ENCODE measurements around the gene TFAP2C. TPM values are rescaled to one million over a fixed set of nuclear protein-coding genes. Genes with fewer than 3 reads are reported as not detected.

TFAP2C gene
- total RNA-seq, 2 donors from 2014 or later: 0.57 to 1.3 TPM

DNA sequence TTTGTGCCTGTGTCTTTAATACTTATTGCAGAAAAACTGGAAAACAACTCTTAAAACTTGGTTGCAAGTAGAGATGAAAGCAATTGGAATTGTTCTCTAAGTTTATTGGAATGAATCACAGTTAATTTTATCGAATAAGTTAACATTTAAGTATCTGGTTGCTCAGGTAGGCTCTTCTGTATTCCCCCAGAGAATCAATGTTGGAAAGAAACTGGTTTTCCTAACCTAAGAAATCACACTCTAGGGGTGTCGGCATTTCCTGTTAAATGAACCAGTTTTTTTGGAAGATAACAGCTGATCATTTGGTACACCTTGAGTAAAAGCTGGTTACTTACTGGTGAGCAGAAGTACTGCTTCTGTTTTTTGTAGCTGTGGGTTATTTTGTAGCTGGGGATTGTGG, 5.2 kb downstream of the TFAP2C start:
- Histone ChIP-seq H3K4me3 (no peak overlapping the region), H3K27ac (no peak overlapping the region), H3K27me3 (peaks cover 20% of the 10 kb centered on the region), H3K9me3 (no peaks in the 10 kb centered on the region), H3K4me1 (peaks cover 4% of the 10 kb centered on the region), H3K36me3 (no peaks in the 10 kb centered on the region), H3K9ac (ENCODE audit: low read depth in 2 of 2, low read length in 2 of 2) (no peak overlapping the region)
- DNase-seq: no peak
- TF ChIP-seq, protein P1, sequence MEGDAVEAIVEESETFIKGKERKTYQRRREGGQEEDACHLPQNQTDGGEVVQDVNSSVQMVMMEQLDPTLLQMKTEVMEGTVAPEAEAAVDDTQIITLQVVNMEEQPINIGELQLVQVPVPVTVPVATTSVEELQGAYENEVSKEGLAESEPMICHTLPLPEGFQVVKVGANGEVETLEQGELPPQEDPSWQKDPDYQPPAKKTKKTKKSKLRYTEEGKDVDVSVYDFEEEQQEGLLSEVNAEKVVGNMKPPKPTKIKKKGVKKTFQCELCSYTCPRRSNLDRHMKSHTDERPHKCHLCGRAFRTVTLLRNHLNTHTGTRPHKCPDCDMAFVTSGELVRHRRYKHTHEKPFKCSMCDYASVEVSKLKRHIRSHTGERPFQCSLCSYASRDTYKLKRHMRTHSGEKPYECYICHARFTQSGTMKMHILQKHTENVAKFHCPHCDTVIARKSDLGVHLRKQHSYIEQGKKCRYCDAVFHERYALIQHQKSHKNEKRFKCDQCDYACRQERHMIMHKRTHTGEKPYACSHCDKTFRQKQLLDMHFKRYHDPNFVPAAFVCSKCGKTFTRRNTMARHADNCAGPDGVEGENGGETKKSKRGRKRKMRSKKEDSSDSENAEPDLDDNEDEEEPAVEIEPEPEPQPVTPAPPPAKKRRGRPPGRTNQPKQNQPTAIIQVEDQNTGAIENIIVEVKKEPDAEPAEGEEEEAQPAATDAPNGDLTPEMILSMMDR (IDR thresholded peaks at IDR 0.05): no peak
- intact Hi-C loops (cut with DNase I): no loop called here

DNA sequence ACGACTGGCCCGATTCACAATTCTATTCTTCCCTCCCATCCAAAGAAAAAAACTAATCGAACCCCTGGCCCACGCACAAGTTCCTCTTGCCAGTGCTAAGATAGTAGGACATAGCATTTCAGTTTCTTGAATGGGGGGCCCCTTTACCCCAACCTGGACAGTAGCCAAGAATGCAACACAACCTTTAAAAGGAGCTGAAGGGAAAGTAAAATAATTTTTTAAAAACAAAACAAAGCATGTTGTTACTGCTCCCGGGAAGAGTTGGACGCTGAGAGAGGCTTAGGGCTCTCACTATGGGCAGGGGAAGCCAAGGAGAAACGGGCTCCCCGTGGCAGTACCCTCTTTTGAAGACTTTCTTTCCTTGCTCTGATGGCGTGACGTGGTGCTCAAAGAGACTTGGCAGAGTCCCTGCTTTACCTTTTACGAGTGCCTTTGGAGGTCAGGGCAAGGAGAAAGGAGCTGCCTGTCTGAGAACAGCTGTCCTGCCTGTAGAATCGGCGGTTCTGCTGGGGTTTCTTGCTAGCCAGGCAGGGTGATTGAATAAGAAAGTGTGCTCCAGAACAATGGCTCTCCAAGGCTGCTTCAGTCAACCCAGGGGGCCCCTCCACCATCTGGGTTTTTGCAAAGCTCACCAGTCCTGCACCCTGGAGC, 5.8 kb downstream of the TFAP2C start:
- intact Hi-C loops (cut with DNase I): no loop called here
- Histone ChIP-seq H3K9ac (ENCODE audit: low read depth in 2 of 2, low read length in 2 of 2) (no peak overlapping the region), H3K27me3 (peaks cover 14% of the 10 kb centered on the region), H3K4me1 (peaks cover 1% of the 10 kb centered on the region), H3K27ac (no peak overlapping the region), H3K36me3 (no peaks in the 10 kb centered on the region), H3K4me3 (no peak overlapping the region), H3K9me3 (no peaks in the 10 kb centered on the region)
- no peak for DNase-seq
- TF ChIP-seq, protein P1 (IDR thresholded peaks at IDR 0.05): no peak

DNA sequence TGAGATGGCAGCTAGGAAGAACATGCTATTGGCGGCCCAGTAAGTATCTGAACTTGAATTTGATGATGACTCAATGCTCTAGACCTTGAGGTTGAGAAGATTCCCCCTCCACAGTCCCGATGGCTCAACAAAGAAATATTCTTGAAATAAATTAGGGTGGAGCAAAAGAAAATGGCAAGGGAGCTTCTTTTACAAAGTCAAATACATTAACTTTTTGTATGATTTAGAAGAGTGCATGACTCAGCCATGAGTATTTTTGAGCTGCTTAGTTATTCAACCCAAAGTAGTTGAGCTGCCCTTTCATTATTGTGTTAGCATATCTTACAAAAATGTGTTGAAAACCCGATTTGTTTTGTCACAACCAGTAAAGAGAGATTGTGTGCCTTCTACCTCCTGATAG, 7.6 kb downstream of the TFAP2C start:
- DNase-seq: no peak
- H3K27ac ChIP-seq: no peak overlapping the region
- no peak overlapping the region for H3K9ac ChIP-seq (ENCODE audit: low read depth in 2 of 2, low read length in 2 of 2)
- H3K27me3 ChIP-seq: no peaks in the 10 kb centered on the region
- no peaks in the 10 kb centered on the region for H3K9me3 ChIP-seq
- H3K4me1 ChIP-seq: no peaks in the 10 kb centered on the region
- no peaks in the 10 kb centered on the region for H3K36me3 ChIP-seq
- intact Hi-C loops (cut with DNase I): no loop called here
- H3K4me3 ChIP-seq: no peak overlapping the region
- TF ChIP-seq, protein P1 (IDR thresholded peaks at IDR 0.05): no peak

DNA sequence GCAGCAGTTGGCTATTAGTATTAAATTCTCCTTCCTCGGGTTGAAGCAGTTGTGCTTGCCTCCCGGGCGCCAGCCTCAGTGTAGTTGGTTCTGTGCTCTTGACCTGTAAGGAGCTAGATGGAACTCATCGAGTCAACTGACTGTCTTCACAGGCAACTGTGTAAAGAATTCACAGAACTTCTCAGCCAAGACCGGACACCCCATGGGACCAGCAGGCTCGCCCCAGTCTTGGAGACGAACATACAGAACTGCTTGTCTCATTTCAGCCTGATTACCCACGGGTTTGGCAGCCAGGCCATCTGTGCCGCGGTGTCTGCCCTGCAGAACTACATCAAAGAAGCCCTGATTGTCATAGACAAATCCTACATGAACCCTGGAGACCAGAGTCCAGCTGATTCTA, 8.5 kb downstream of the TFAP2C start:
- DNase-seq: no peak
- Histone ChIP-seq H3K27me3 (no peaks in the 10 kb centered on the region), H3K4me1 (no peaks in the 10 kb centered on the region), H3K9me3 (no peaks in the 10 kb centered on the region), H3K27ac (no peak overlapping the region), H3K36me3 (no peaks in the 10 kb centered on the region), H3K4me3 (no peak overlapping the region), H3K9ac (ENCODE audit: low read depth in 2 of 2, low read length in 2 of 2) (no peak overlapping the region)
- intact Hi-C loops (cut with DNase I): no loop called here
- TF ChIP-seq, protein P1 (IDR thresholded peaks at IDR 0.05): no peak

DNA sequence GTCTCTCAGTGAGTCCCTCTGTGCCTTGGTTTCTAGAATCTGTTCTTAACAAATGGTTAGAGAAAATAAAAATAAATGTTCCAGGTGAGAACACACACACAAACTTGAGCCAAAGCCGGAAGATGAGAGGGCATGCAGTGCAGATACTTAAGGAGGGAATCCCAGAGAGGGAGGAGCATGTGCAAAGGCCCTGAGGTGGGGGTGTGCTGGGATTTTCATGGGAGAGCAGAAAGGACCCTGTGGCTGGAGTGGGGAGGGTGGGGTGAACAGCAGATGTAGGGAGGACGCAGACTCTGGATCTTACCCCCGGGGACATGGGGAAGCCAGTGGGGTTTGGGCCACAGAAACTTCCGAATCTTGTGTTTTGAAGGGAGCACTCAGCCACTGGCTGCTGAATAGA, 17.5 kb downstream of the TFAP2C start:
- Histone ChIP-seq H3K4me1 (no peaks in the 10 kb centered on the region), H3K27me3 (no peaks in the 10 kb centered on the region), H3K9ac (ENCODE audit: low read depth in 2 of 2, low read length in 2 of 2) (no peak overlapping the region), H3K9me3 (no peaks in the 10 kb centered on the region), H3K36me3 (no peaks in the 10 kb centered on the region), H3K27ac (no peak overlapping the region), H3K4me3 (no peak overlapping the region)
- TF ChIP-seq, protein P1 (IDR thresholded peaks at IDR 0.05): no peak
- DNase-seq: no peak
- intact Hi-C loops (cut with DNase I): no loop called here
